CD4-positive, alpha-beta T cell (primary cell): Measurements from ENCODE around the gene PCCA. TPM values are rescaled to one million over a fixed set of nuclear protein-coding genes. Genes with fewer than 3 reads are reported as not detected.

Source experiments
- ATAC-seq: fragments of 200-7000 bp; cut with Tn5 transposase; one replicate; pipeline ENCODE4 v1.10.0; 2022; ENCODE audit warnings: mild to moderate bottlenecking; ENCODE audit not compliant: poor library complexity
- CTCF ChIA-PET: fragments of 350-600 bp; sonication (Branson Sonifier 250); formaldehyde crosslinking; loops from one replicate; lab custom pipeline; 2021; ENCODE audit warnings: antibody characterized with exemption, inconsistent platforms; lab: Charles Lee
- POLR2A ChIA-PET: fragments of 350-600 bp; sonication (Branson Sonifier 250); formaldehyde crosslinking; loops from one replicate; lab custom pipeline; 2021; ENCODE audit warnings: antibody characterized with exemption, inconsistent platforms; lab: Charles Lee
- DNase-seq, 14 experiments: peaks; one replicate each; pipeline ENCODE4 v3.0.0-alpha.2; 2013 to 2020; ENCODE audit warnings: mixed read lengths in 2 of 14
- H3K27ac ChIP-seq, 2 donors: one replicate each; pipeline versions ENCODE4 v1.5.1 to v1.7.0; 2013; ENCODE audit warnings: low read length in 2 of 2, low read depth in 1 of 2, mild to moderate bottlenecking in 1 of 2
- H3K27me3 ChIP-seq, 2 experiments: 1 replicate in 1 of 2; 2 replicates in 1 of 2; pipeline versions ENCODE4 v1.6.1 to v1.7.0; 2013; ENCODE audit warnings: low read length in 2 of 2, control low read depth in 1 of 2, mild to moderate bottlenecking in 1 of 2, moderate library complexity in 1 of 2; ENCODE audit not compliant: insufficient read depth in 2 of 2, control insufficient read depth in 1 of 2
- H3K36me3 ChIP-seq: one replicate; pipeline ENCODE4 v1.6.1; 2013; ENCODE audit warnings: low read length, control low read depth; ENCODE audit not compliant: insufficient read depth
- H3K4me1 ChIP-seq: one replicate; pipeline ENCODE4 v1.6.1; 2013; ENCODE audit warnings: low read length, control low read depth; ENCODE audit not compliant: insufficient read depth
- H3K4me3 ChIP-seq: one replicate; pipeline ENCODE4 v1.5.1; 2013; ENCODE audit warnings: mild to moderate bottlenecking, low read length, moderate library complexity
- H3K9me3 ChIP-seq, 2 experiments: 1 replicate in 1 of 2; 2 replicates in 1 of 2; pipeline versions ENCODE4 v1.6.1 to v1.7.0; 2013; ENCODE audit warnings: low read length in 2 of 2, mild to moderate bottlenecking in 2 of 2, control low read depth in 1 of 2, moderate library complexity in 1 of 2; ENCODE audit not compliant: control insufficient read depth in 1 of 2, insufficient read depth in 1 of 2
- H3K27ac Mint-ChIP-seq: one replicate; pipeline ENCODE4 v1.8.0; 2020; ENCODE audit warnings: mixed read lengths
- H3K27me3 Mint-ChIP-seq: one replicate; pipeline ENCODE4 v1.8.0; 2021; ENCODE audit warnings: mixed read lengths
- H3K36me3 Mint-ChIP-seq: one replicate; pipeline ENCODE4 v1.8.0; 2021; ENCODE audit warnings: low read depth, mixed read lengths
- H3K4me1 Mint-ChIP-seq: one replicate; pipeline ENCODE4 v1.8.0; 2021; ENCODE audit warnings: low read depth, mixed read lengths
- H3K4me3 Mint-ChIP-seq: one replicate; pipeline ENCODE4 v1.8.0; 2020; ENCODE audit warnings: mild to moderate bottlenecking, mixed read lengths
- H3K9me3 Mint-ChIP-seq: one replicate; pipeline ENCODE4 v1.8.0; 2020; ENCODE audit warnings: mixed read lengths
- intact Hi-C, 2 experiments: fragments of 100-400 bp; cut with DNase I in 1 of 2; cut with micrococcal nuclease in 1 of 2; formaldehyde crosslinking; loops; one replicate each; pipeline versions ENCODE4 v1.15.1 to v1.9.0; 2023 to 2025; cut with DNase I, micrococcal nuclease
- total RNA-seq, 174 experiments: library from RNA in 2 of 174; stranded (reverse) in 2 of 174; gene quantifications; one replicate each; pipeline ENCODE4 v1.2.3 and lab custom pipeline; 2021 to 2026
- TF ChIP-seq, protein P1 (sequence below): fragments of 200-600 bp; IDR thresholded peaks from one replicate; pipeline ENCODE4 v1.8.0; 2022; ENCODE audit warnings: antibody characterized with exemption, mild to moderate bottlenecking

PCCA gene
- total RNA-seq, 2 experiments from 2014 or later = 4.7 to 5.2 TPM

DNA sequence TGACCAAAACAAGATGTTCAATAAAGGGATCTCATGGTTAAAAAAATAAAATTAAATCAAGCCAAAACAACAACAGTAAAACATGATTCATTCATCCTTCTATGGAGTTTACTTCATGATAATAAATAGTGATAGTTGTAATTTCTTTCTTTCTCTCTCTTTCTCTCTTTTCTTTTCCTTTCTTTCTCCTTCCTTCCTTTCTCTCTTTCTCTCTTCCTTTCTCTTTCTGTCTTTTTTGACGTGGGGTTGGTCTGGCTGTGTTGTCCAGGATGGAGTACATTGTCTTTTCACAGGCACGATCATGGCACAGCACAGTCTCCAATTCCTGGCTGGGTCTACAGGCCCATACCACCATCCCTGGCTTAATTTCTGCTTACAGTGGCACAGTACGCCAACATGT lies 29.1 kb upstream of the PCCA start:
- H3K27ac Mint-ChIP-seq = no peak overlapping the region
- H3K4me3 Mint-ChIP-seq = no peak overlapping the region
- H3K36me3 ChIP-seq = no peaks in the 10 kb centered on the region
- DNase-seq = no peak
- H3K27me3 Mint-ChIP-seq = peaks cover 9% of the 10 kb centered on the region
- no peak overlapping the region for H3K27ac ChIP-seq
- no peaks in the 10 kb centered on the region for H3K4me1 Mint-ChIP-seq
- CTCF ChIA-PET = no interaction called here
- peaks cover 0 to 2% of the 10 kb centered on the region in 2 experiments for H3K27me3 ChIP-seq
- POLR2A ChIA-PET = no interaction called here
- ATAC-seq = no peak
- peaks cover 2% of the 10 kb centered on the region for H3K9me3 Mint-ChIP-seq
- no peaks in the 10 kb centered on the region for H3K36me3 Mint-ChIP-seq
- no peak overlapping the region for H3K4me3 ChIP-seq
- peaks cover 0 to 6% of the 10 kb centered on the region in 2 experiments for H3K9me3 ChIP-seq
- intact Hi-C loops = no loop called here
- no peaks in the 10 kb centered on the region for H3K4me1 ChIP-seq
- TF ChIP-seq, protein P1, sequence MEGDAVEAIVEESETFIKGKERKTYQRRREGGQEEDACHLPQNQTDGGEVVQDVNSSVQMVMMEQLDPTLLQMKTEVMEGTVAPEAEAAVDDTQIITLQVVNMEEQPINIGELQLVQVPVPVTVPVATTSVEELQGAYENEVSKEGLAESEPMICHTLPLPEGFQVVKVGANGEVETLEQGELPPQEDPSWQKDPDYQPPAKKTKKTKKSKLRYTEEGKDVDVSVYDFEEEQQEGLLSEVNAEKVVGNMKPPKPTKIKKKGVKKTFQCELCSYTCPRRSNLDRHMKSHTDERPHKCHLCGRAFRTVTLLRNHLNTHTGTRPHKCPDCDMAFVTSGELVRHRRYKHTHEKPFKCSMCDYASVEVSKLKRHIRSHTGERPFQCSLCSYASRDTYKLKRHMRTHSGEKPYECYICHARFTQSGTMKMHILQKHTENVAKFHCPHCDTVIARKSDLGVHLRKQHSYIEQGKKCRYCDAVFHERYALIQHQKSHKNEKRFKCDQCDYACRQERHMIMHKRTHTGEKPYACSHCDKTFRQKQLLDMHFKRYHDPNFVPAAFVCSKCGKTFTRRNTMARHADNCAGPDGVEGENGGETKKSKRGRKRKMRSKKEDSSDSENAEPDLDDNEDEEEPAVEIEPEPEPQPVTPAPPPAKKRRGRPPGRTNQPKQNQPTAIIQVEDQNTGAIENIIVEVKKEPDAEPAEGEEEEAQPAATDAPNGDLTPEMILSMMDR = no peak

DNA sequence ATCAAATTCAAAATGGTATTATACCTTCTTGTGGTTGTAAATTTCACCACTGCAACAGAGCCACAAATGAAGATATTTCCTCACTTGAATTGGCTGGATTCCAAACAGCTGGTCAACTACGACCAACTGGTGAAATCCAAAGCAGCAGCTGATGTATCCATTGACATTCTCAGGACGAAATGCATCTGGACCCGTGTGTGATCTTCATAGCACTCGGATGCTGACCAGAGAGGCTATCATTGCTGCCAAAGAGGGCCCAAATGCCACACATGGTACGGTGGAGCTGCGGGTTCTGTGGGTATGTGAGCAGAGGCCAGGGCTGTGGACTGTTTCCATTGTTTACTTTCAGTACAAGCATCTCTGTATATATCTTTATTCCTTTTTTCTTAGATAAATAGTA lies 25.6 kb upstream of the PCCA start:
- Histone ChIP-seq H3K4me1 (no peaks in the 10 kb centered on the region), H3K9me3 (peaks cover 0 to 6% of the 10 kb centered on the region in 2 experiments), H3K27ac (no peak overlapping the region), H3K36me3 (no peaks in the 10 kb centered on the region), H3K4me3 (no peak overlapping the region), H3K27me3 (peaks cover 0 to 2% of the 10 kb centered on the region in 2 experiments)
- POLR2A ChIA-PET = no interaction called here
- intact Hi-C loops = no loop called here
- H3K4me3 Mint-ChIP-seq = no peak overlapping the region
- H3K36me3 Mint-ChIP-seq = no peaks in the 10 kb centered on the region
- peaks cover 10% of the 10 kb centered on the region for H3K27me3 Mint-ChIP-seq
- H3K9me3 Mint-ChIP-seq = peaks cover 2% of the 10 kb centered on the region
- ATAC-seq (no peak), DNase-seq (no peak)
- CTCF ChIA-PET = no interaction called here
- no peaks in the 10 kb centered on the region for H3K4me1 Mint-ChIP-seq
- no peak overlapping the region for H3K27ac Mint-ChIP-seq
- TF ChIP-seq, protein P1 = no peak

DNA sequence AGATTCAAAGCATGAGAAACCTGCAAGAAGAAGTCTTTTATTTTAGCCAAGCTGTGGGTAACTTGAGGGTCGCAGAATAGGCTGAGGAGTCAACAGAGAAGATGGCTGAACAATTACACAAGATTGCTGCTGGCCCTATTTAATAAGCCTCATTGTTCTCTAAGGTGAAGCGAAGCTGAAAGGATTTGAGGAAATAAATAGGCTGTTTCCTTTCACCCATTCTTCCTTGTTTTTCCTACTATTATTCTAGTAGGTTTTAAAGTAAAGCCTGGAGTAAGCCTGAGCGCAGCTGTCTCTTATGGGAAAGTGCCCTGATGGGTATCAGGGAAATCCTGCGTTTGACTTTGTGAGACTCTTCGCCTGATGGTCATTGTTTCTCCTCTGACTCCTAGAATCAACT lies 25.0 kb upstream of the PCCA start:
- DNase-seq (no peak), ATAC-seq (no peak)
- intact Hi-C loops = no loop called here
- Histone ChIP-seq H3K4me1 (no peaks in the 10 kb centered on the region), H3K27ac (no peak overlapping the region), H3K36me3 (no peaks in the 10 kb centered on the region), H3K9me3 (peaks cover 0 to under 1% of the 10 kb centered on the region in 2 experiments), H3K4me3 (no peak overlapping the region), H3K27me3 (peaks cover 0 to 2% of the 10 kb centered on the region in 2 experiments)
- ChIA-PET CTCF (no interaction called here), POLR2A (no interaction called here)
- H3K4me3 Mint-ChIP-seq = no peak overlapping the region
- no peaks in the 10 kb centered on the region for H3K36me3 Mint-ChIP-seq
- no peak overlapping the region for H3K27ac Mint-ChIP-seq
- TF ChIP-seq, protein P1 = no peak
- H3K27me3 Mint-ChIP-seq = peaks cover 10% of the 10 kb centered on the region
- H3K9me3 Mint-ChIP-seq = no peaks in the 10 kb centered on the region
- H3K4me1 Mint-ChIP-seq = no peaks in the 10 kb centered on the region
